HAP-1 (cell line): ENCODE data around the gene ZNF211.

Source experiments
- DNase-seq, 2 experiments: peaks; one replicate each; pipeline ENCODE4 v3.0.0-alpha.2; 2016 to 2020; ENCODE audit warnings: low spot score in 2 of 2
- H3K27me3 ChIP-seq: fragments of 250-450 bp; sonication (Bioruptor Pico); 2 replicates; pipeline ENCODE4 v1.5.1; 2020; ENCODE audit warnings: low read depth, mild to moderate bottlenecking, moderate library complexity
- H3K36me3 ChIP-seq: fragments of 250-450 bp; sonication (Bioruptor Pico); replicated peaks from 2 replicates; pipeline ENCODE4 v1.5.1; 2020; ENCODE audit warnings: mild to moderate bottlenecking
- H3K4me1 ChIP-seq: fragments of 250-450 bp; sonication (Bioruptor Pico); 2 replicates; pipeline ENCODE4 v1.5.1; 2020; ENCODE audit warnings: mild to moderate bottlenecking
- H3K4me3 ChIP-seq: fragments of 250-450 bp; sonication (Bioruptor Pico); 2 replicates; pipeline ENCODE4 v1.5.1; 2020; ENCODE audit warnings: mild to moderate bottlenecking, moderate library complexity
- H3K9me3 ChIP-seq: fragments of 250-450 bp; sonication (Bioruptor Pico); 2 replicates; pipeline ENCODE4 v1.5.1; 2020; ENCODE audit warnings: mild to moderate bottlenecking, moderate library complexity
- in situ Hi-C: fragments of 300-500 bp; cut with MboI; formaldehyde crosslinking; loops from 3 replicates; pipeline ENCODE4 v1.14.3; 2020; ENCODE audit warnings: low sequenced_read_pairs, inconsistent platforms, mixed read lengths

The ZNF211 gene

GRCh38 chr19:57671124-57671895 is 38.3 kb downstream of the ZNF211 start:
- Histone ChIP-seq H3K27me3 (no peaks in the 10 kb centered on the region), H3K4me1 (no peaks in the 10 kb centered on the region), H3K9me3 (no peaks in the 10 kb centered on the region), H3K36me3 (no peaks in the 10 kb centered on the region), H3K4me3 (no peak overlapping the region)
- in situ Hi-C loops, result no loop called here
- no peak for DNase-seq

DNA sequence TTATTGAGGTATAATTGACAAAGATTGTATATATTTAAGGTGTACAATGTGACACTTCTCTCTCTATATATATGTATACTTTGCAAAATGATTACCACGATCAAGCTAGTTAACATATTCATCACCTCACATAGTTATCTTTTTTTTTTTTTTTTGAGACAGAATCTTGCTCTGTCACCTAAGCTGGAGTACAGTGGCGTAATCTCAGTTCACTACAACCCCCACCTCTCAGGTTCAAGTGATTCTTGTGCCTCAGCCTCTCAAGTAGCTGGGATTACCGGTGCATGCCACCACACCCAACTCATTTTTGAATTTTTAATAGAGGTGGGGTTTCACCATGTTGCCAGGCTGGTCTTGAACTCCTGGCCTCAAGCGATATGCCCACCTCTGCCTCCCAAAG is 39.5 kb downstream of the ZNF211 start:
- in situ Hi-C loops, result no loop called here
- no peak for DNase-seq
- H3K36me3 ChIP-seq, result no peaks in the 10 kb centered on the region
- H3K9me3 ChIP-seq, result no peaks in the 10 kb centered on the region
- H3K4me3 ChIP-seq, result no peak overlapping the region
- H3K27me3 ChIP-seq, result no peaks in the 10 kb centered on the region
- no peaks in the 10 kb centered on the region for H3K4me1 ChIP-seq

GRCh38 chr19:57675881-57676280 is 42.9 kb downstream of the ZNF211 start:
- no peaks in the 10 kb centered on the region for H3K27me3 ChIP-seq
- H3K4me3 ChIP-seq, result no peak overlapping the region
- in situ Hi-C loops, result no loop called here
- no peak for DNase-seq
- no peaks in the 10 kb centered on the region for H3K36me3 ChIP-seq
- no peaks in the 10 kb centered on the region for H3K9me3 ChIP-seq
- H3K4me1 ChIP-seq, result no peaks in the 10 kb centered on the region

GRCh38 chr19:57682226-57682766 is 49.3 kb downstream of the ZNF211 start:
- Histone ChIP-seq H3K9me3 (peaks cover 47% of the 10 kb centered on the region), H3K4me3 (peak overlapping the region; percentile 61), H3K4me1 (no peaks in the 10 kb centered on the region), H3K27me3 (no peaks in the 10 kb centered on the region), H3K36me3 (peaks cover 44% of the 10 kb centered on the region)
- in situ Hi-C loops, result no loop called here
- DNase-seq, result no peak

- H3K4me3 ChIP-seq, result no peak overlapping the region
- H3K36me3 ChIP-seq, result peaks cover 56% of the 10 kb centered on the region
- H3K4me1 ChIP-seq, result no peaks in the 10 kb centered on the region
- no peak for DNase-seq
- peaks cover 59% of the 10 kb centered on the region for H3K9me3 ChIP-seq
- no peaks in the 10 kb centered on the region for H3K27me3 ChIP-seq
- in situ Hi-C loops, result no loop called here
These were observed 53.8 kb downstream of the ZNF211 start for GRCh38 chr19:57686727-57687126.

DNA sequence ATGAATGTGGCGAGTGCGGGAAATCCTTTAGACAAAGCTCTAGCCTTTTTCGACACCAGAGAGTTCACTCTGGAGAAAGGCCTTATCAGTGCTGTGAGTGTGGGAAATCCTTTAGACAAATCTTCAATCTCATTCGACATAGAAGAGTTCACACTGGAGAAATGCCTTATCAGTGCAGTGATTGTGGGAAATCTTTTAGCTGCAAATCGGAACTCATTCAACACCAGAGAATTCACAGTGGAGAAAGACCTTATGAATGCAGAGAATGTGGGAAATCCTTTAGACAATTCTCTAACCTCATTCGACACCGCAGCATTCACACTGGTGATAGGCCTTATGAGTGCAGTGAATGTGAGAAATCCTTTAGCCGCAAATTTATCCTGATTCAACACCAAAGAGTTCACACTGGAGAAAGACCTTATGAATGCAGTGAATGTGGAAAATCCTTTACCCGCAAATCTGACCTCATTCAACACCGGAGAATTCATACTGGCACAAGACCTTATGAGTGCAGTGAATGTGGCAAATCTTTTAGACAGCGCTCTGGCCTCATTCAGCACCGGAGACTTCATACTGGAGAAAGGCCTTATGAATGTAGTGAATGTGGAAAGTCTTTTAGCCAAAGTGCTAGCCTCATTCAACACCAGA is 54.5 kb downstream of the ZNF211 start:
- Histone ChIP-seq H3K4me1 (no peaks in the 10 kb centered on the region), H3K27me3 (no peaks in the 10 kb centered on the region), H3K9me3 (peaks cover 59% of the 10 kb centered on the region), H3K4me3 (no peak overlapping the region), H3K36me3 (peaks cover 56% of the 10 kb centered on the region)
- in situ Hi-C loops, result no loop called here
- DNase-seq, result no peak

- H3K4me1 ChIP-seq, result no peaks in the 10 kb centered on the region
- in situ Hi-C loops, result no loop called here
- H3K9me3 ChIP-seq, result peaks cover 52% of the 10 kb centered on the region
- DNase-seq, result no peak
- H3K36me3 ChIP-seq, result peaks cover 52% of the 10 kb centered on the region
- no peak overlapping the region for H3K4me3 ChIP-seq
- H3K27me3 ChIP-seq, result no peaks in the 10 kb centered on the region
These were observed 55.2 kb downstream of the ZNF211 start for GRCh38 chr19:57688011-57688763.

DNA sequence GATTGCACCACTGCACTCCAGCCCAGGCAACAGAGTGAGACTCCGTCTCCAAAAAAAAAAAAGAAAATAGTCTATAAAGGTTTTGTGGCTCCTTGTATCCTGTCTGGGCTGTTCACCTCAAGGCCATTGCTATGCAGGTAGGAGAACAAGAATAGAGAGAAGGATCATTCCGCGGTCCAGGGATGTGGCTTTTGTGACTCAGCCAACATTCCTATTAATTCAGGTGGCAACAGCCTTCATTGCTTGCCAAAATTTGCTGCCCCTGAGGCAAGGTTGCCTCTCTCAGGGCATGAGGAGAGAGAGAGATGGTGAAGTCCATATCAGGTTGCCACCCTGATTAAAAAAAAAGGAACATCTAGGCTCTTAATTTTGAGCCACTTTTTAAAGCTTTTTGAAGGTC is 56.8 kb downstream of the ZNF211 start:
- Histone ChIP-seq H3K27me3 (no peaks in the 10 kb centered on the region), H3K4me3 (no peak overlapping the region), H3K4me1 (no peaks in the 10 kb centered on the region), H3K36me3 (peaks cover 38% of the 10 kb centered on the region), H3K9me3 (peaks cover 38% of the 10 kb centered on the region)
- no peak for DNase-seq
- in situ Hi-C loops, result no loop called here
